Measurements from ENCODE around the gene KIAA1217. TPM values are rescaled to one million over a fixed set of nuclear protein-coding genes. Genes with fewer than 3 reads are reported as not detected.

KIAA1217 gene
- total RNA-seq, 1 experiment from 2014 or later, result not detected

- Histone ChIP-seq H3K4me2 (ENCODE audit: low read depth, low read length, poor library complexity, severe bottlenecking) (no peak overlapping the region), H3K4me1 (ENCODE audit: low read length) (no peaks in the 10 kb centered on the region), H3K27ac (ENCODE audit: low read length) (no peak overlapping the region), H4K20me1 (ENCODE audit: insufficient read depth, low read depth, low read length) (no peaks in the 10 kb centered on the region), H3K9me3 (ENCODE audit: low read length) (peaks cover 5% of the 10 kb centered on the region; the same call in 1 of the 2 replicates), H3K9ac (ENCODE audit: low read length) (no peak overlapping the region), H3K4me3 (ENCODE audit: low read length) (no peak overlapping the region), H3K27me3 (ENCODE audit: low read length) (no peaks in the 10 kb centered on the region), H3K36me3 (ENCODE audit: insufficient read depth, low read length) (no peaks in the 10 kb centered on the region), H3K79me2 (ENCODE audit: low read length) (no peaks in the 10 kb centered on the region), H2AFZ (ENCODE audit: low read length) (no peak overlapping the region), H3K9me2 (replicated peaks; ENCODE audit: insufficient read depth, low read length) (no peaks in the 10 kb centered on the region)
- DNase-seq, result no peak
Measured at GRCh38 chr10:24213881-24214280, 4.9 kb downstream of the KIAA1217 start.

GRCh38 chr10:24214762-24215161 lies 5.8 kb downstream of the KIAA1217 start:
- H3K79me2 ChIP-seq (ENCODE audit: low read length), result no peaks in the 10 kb centered on the region
- no peak overlapping the region for H3K4me2 ChIP-seq (ENCODE audit: low read depth, low read length, poor library complexity, severe bottlenecking)
- no peaks in the 10 kb centered on the region for H3K36me3 ChIP-seq (ENCODE audit: insufficient read depth, low read length)
- no peak overlapping the region for H3K27ac ChIP-seq (ENCODE audit: low read length)
- H3K4me3 ChIP-seq (ENCODE audit: low read length), result no peak overlapping the region
- no peaks in the 10 kb centered on the region for H3K27me3 ChIP-seq (ENCODE audit: low read length)
- no peak overlapping the region for H2AFZ ChIP-seq (ENCODE audit: low read length)
- H3K9me3 ChIP-seq (ENCODE audit: low read length), result peaks cover 5% of the 10 kb centered on the region; the same call in 1 of the 2 replicates
- H3K9me2 ChIP-seq (replicated peaks; ENCODE audit: insufficient read depth, low read length), result no peaks in the 10 kb centered on the region
- DNase-seq, result no peak
- H3K9ac ChIP-seq (ENCODE audit: low read length), result no peak overlapping the region
- no peaks in the 10 kb centered on the region for H3K4me1 ChIP-seq (ENCODE audit: low read length)
- H4K20me1 ChIP-seq (ENCODE audit: insufficient read depth, low read depth, low read length), result no peaks in the 10 kb centered on the region

GRCh38 chr10:24215196-24215595 lies 6.3 kb downstream of the KIAA1217 start:
- Histone ChIP-seq H3K4me1 (ENCODE audit: low read length) (no peaks in the 10 kb centered on the region), H3K4me3 (ENCODE audit: low read length) (no peak overlapping the region), H3K9me3 (ENCODE audit: low read length) (peaks cover 5% of the 10 kb centered on the region; the same call in 1 of the 2 replicates), H3K9me2 (replicated peaks; ENCODE audit: insufficient read depth, low read length) (no peaks in the 10 kb centered on the region), H3K79me2 (ENCODE audit: low read length) (no peaks in the 10 kb centered on the region), H3K9ac (ENCODE audit: low read length) (no peak overlapping the region), H3K4me2 (ENCODE audit: low read depth, low read length, poor library complexity, severe bottlenecking) (no peak overlapping the region), H3K27ac (ENCODE audit: low read length) (no peak overlapping the region), H2AFZ (ENCODE audit: low read length) (no peak overlapping the region), H3K27me3 (ENCODE audit: low read length) (no peaks in the 10 kb centered on the region), H3K36me3 (ENCODE audit: insufficient read depth, low read length) (no peaks in the 10 kb centered on the region), H4K20me1 (ENCODE audit: insufficient read depth, low read depth, low read length) (no peaks in the 10 kb centered on the region)
- no peak for DNase-seq

GRCh38 chr10:24215603-24216002 lies 6.7 kb downstream of the KIAA1217 start:
- Histone ChIP-seq H3K9ac (ENCODE audit: low read length) (no peak overlapping the region), H4K20me1 (ENCODE audit: insufficient read depth, low read depth, low read length) (no peaks in the 10 kb centered on the region), H3K36me3 (ENCODE audit: insufficient read depth, low read length) (no peaks in the 10 kb centered on the region), H3K27me3 (ENCODE audit: low read length) (no peaks in the 10 kb centered on the region), H3K27ac (ENCODE audit: low read length) (no peak overlapping the region), H3K4me3 (ENCODE audit: low read length) (no peak overlapping the region), H2AFZ (ENCODE audit: low read length) (no peak overlapping the region), H3K9me2 (replicated peaks; ENCODE audit: insufficient read depth, low read length) (no peaks in the 10 kb centered on the region), H3K4me2 (ENCODE audit: low read depth, low read length, poor library complexity, severe bottlenecking) (no peak overlapping the region), H3K4me1 (ENCODE audit: low read length) (no peaks in the 10 kb centered on the region), H3K79me2 (ENCODE audit: low read length) (no peaks in the 10 kb centered on the region), H3K9me3 (ENCODE audit: low read length) (peaks cover 5% of the 10 kb centered on the region; the same call in 1 of the 2 replicates)
- DNase-seq, result no peak

GRCh38 chr10:24219963-24220362 lies 11.0 kb downstream of the KIAA1217 start:
- Histone ChIP-seq H3K27ac (ENCODE audit: low read length) (no peak overlapping the region), H3K9me3 (ENCODE audit: low read length) (peaks cover 5% of the 10 kb centered on the region; the same call in 1 of the 2 replicates), H3K79me2 (ENCODE audit: low read length) (no peaks in the 10 kb centered on the region), H4K20me1 (ENCODE audit: insufficient read depth, low read depth, low read length) (no peaks in the 10 kb centered on the region), H3K27me3 (ENCODE audit: low read length) (no peaks in the 10 kb centered on the region), H3K9ac (ENCODE audit: low read length) (no peak overlapping the region), H2AFZ (ENCODE audit: low read length) (no peak overlapping the region), H3K4me3 (ENCODE audit: low read length) (no peak overlapping the region), H3K9me2 (replicated peaks; ENCODE audit: insufficient read depth, low read length) (no peaks in the 10 kb centered on the region), H3K36me3 (ENCODE audit: insufficient read depth, low read length) (no peaks in the 10 kb centered on the region), H3K4me2 (ENCODE audit: low read depth, low read length, poor library complexity, severe bottlenecking) (no peak overlapping the region), H3K4me1 (ENCODE audit: low read length) (no peaks in the 10 kb centered on the region)
- no peak for DNase-seq

- Histone ChIP-seq H3K9me2 (replicated peaks; ENCODE audit: insufficient read depth, low read length) (no peaks in the 10 kb centered on the region), H4K20me1 (ENCODE audit: insufficient read depth, low read depth, low read length) (no peaks in the 10 kb centered on the region), H3K79me2 (ENCODE audit: low read length) (no peaks in the 10 kb centered on the region), H3K4me3 (ENCODE audit: low read length) (no peak overlapping the region), H3K9me3 (ENCODE audit: low read length) (peaks cover 6% of the 10 kb centered on the region; the same call in 1 of the 2 replicates), H3K9ac (ENCODE audit: low read length) (no peak overlapping the region), H3K36me3 (ENCODE audit: insufficient read depth, low read length) (no peaks in the 10 kb centered on the region), H2AFZ (ENCODE audit: low read length) (no peak overlapping the region), H3K4me2 (ENCODE audit: low read depth, low read length, poor library complexity, severe bottlenecking) (no peak overlapping the region), H3K27ac (ENCODE audit: low read length) (no peak overlapping the region), H3K27me3 (ENCODE audit: low read length) (no peaks in the 10 kb centered on the region), H3K4me1 (ENCODE audit: low read length) (no peaks in the 10 kb centered on the region)
- no peak for DNase-seq
Measured at GRCh38 chr10:24223341-24223740, 14.4 kb downstream of the KIAA1217 start.

- Histone ChIP-seq H3K9me3 (ENCODE audit: low read length) (peaks cover 8% of the 10 kb centered on the region; the same call in 1 of the 2 replicates), H3K27me3 (ENCODE audit: low read length) (no peaks in the 10 kb centered on the region), H3K4me3 (ENCODE audit: low read length) (no peak overlapping the region), H3K36me3 (ENCODE audit: insufficient read depth, low read length) (no peaks in the 10 kb centered on the region), H3K4me1 (ENCODE audit: low read length) (no peaks in the 10 kb centered on the region), H3K9me2 (replicated peaks; ENCODE audit: insufficient read depth, low read length) (no peaks in the 10 kb centered on the region), H2AFZ (ENCODE audit: low read length) (no peak overlapping the region), H3K4me2 (ENCODE audit: low read depth, low read length, poor library complexity, severe bottlenecking) (no peak overlapping the region), H3K9ac (ENCODE audit: low read length) (no peak overlapping the region), H3K79me2 (ENCODE audit: low read length) (no peaks in the 10 kb centered on the region), H3K27ac (ENCODE audit: low read length) (no peak overlapping the region), H4K20me1 (ENCODE audit: insufficient read depth, low read depth, low read length) (no peaks in the 10 kb centered on the region)
- no peak for DNase-seq
Measured at GRCh38 chr10:24223953-24224352, 15.0 kb downstream of the KIAA1217 start.

GRCh38 chr10:24228642-24229041 lies 19.7 kb downstream of the KIAA1217 start:
- no peaks in the 10 kb centered on the region for H3K27me3 ChIP-seq (ENCODE audit: low read length)
- no peak overlapping the region for H3K4me2 ChIP-seq (ENCODE audit: low read depth, low read length, poor library complexity, severe bottlenecking)
- no peaks in the 10 kb centered on the region for H3K4me1 ChIP-seq (ENCODE audit: low read length)
- H3K79me2 ChIP-seq (ENCODE audit: low read length), result no peaks in the 10 kb centered on the region
- H3K9me2 ChIP-seq (replicated peaks; ENCODE audit: insufficient read depth, low read length), result no peaks in the 10 kb centered on the region
- peaks cover 9% of the 10 kb centered on the region; the same call in 1 of the 2 replicates for H3K9me3 ChIP-seq (ENCODE audit: low read length)
- no peaks in the 10 kb centered on the region for H4K20me1 ChIP-seq (ENCODE audit: insufficient read depth, low read depth, low read length)
- no peak for DNase-seq
- no peak overlapping the region for H3K27ac ChIP-seq (ENCODE audit: low read length)
- no peak overlapping the region for H3K9ac ChIP-seq (ENCODE audit: low read length)
- no peak overlapping the region for H3K4me3 ChIP-seq (ENCODE audit: low read length)
- H2AFZ ChIP-seq (ENCODE audit: low read length), result no peak overlapping the region
- no peaks in the 10 kb centered on the region for H3K36me3 ChIP-seq (ENCODE audit: insufficient read depth, low read length)

GRCh38 chr10:24229909-24230308 lies 21.0 kb downstream of the KIAA1217 start:
- Histone ChIP-seq H3K4me1 (ENCODE audit: low read length) (no peaks in the 10 kb centered on the region), H4K20me1 (ENCODE audit: insufficient read depth, low read depth, low read length) (no peaks in the 10 kb centered on the region), H2AFZ (ENCODE audit: low read length) (no peak overlapping the region), H3K36me3 (ENCODE audit: insufficient read depth, low read length) (no peaks in the 10 kb centered on the region), H3K27ac (ENCODE audit: low read length) (no peak overlapping the region), H3K4me3 (ENCODE audit: low read length) (no peak overlapping the region), H3K9me2 (replicated peaks; ENCODE audit: insufficient read depth, low read length) (no peaks in the 10 kb centered on the region), H3K79me2 (ENCODE audit: low read length) (no peaks in the 10 kb centered on the region), H3K27me3 (ENCODE audit: low read length) (no peaks in the 10 kb centered on the region), H3K9ac (ENCODE audit: low read length) (no peak overlapping the region), H3K9me3 (ENCODE audit: low read length) (peaks cover 12% of the 10 kb centered on the region; the same call in 1 of the 2 replicates), H3K4me2 (ENCODE audit: low read depth, low read length, poor library complexity, severe bottlenecking) (no peak overlapping the region)
- no peak for DNase-seq
